Measurements from ENCODE around the gene DOK1. TPM values are rescaled to one million over a fixed set of nuclear protein-coding genes. Genes with fewer than 3 reads are reported as not detected.
A peak's percentile ranks its signal among the peaks of the same experiment; 100 is the strongest.
"Not testable (repeated sequence)": the region's sequence is repeated elsewhere in the genome, so short reads cannot be mapped to it uniquely, and the experiment has no call there.

Gene DOK1
- total RNA-seq, 1 experiment from 2014 or later = 4.7 TPM

DNA sequence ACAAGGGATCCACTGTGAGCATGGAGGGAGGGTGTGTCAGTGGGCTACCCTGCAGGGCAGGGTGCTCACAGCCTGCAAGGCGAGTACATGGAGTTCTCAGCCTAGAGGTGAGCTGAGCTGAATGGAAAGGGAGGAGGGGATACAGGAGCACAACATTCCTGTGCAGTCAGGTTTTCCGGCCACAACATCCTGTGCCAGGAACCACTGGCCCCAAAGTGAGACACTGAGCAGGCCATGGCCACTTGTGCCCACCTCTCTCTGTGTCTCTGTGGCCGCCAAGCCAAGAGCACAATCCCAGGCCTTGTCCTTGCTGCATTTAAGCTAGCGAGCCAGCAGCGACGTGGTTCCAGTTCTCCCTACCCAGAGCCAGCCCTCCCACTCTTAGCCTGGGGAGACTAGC is 6.1 kb downstream of the DOK1 start:
- Histone ChIP-seq H3K4me3 (ENCODE audit: low read length) (no peak overlapping the region), H3K27ac (ENCODE audit: low read length) (no peak overlapping the region), H3K9ac (ENCODE audit: low read length) (no peak overlapping the region), H3K4me2 (ENCODE audit: low read length) (peak overlapping the region; percentile 6; the same call in 1 of the 2 replicates), H3K4me1 (ENCODE audit: insufficient read depth, low read length) (peaks cover 9% of the 10 kb centered on the region), H2AFZ (ENCODE audit: low read length) (peak overlapping the region; percentile 48; the same call in 1 of the 2 replicates), H3K79me2 (ENCODE audit: low read length) (no peaks in the 10 kb centered on the region), H3K9me3 (ENCODE audit: low read length) (no peaks in the 10 kb centered on the region), H3K36me3 (ENCODE audit: low read depth, low read length) (no peaks in the 10 kb centered on the region), H3K27me3 (ENCODE audit: low read length) (no peaks in the 10 kb centered on the region), H3F3A (ENCODE audit: low read length, unreplicated experiment) (no peaks in the 10 kb centered on the region), H4K20me1 (ENCODE audit: low read length) (no peaks in the 10 kb centered on the region), H3K9me2 (replicated peaks; ENCODE audit: low read length) (no peaks in the 10 kb centered on the region)
- CTCF ChIA-PET = no interaction called here
- BruUV-seq (replicated peaks) = no TSS peak
- intact Hi-C loops (cut with micrococcal nuclease) = no loop called here
- TF ChIP-seq CTCF (conservative IDR thresholded peaks at IDR 0.05; ENCODE audit: low read depth, low read length) = no peak
- no peak for TF ChIP-seq EZH2phosphoT487 (IDR thresholded peaks at IDR 0.05; ENCODE audit: borderline replicate concordance, low read length)
- TF ChIP-seq EZH2 (IDR thresholded peaks at IDR 0.05; ENCODE audit: low read length, unreplicated experiment) = no peak
- DNase-seq (peak; percentile 63), ATAC-seq (peak; percentile 64)
- POLR2A ChIA-PET (ENCODE audit: unreplicated experiment) = no interaction called here

- H3K4me1 ChIP-seq (ENCODE audit: insufficient read depth, low read length); H3F3A ChIP-seq (ENCODE audit: low read length, unreplicated experiment); intact Hi-C loops (cut with micrococcal nuclease); H3K4me2 ChIP-seq (ENCODE audit: low read length); H3K4me3 ChIP-seq (ENCODE audit: low read length); H3K27me3 ChIP-seq (ENCODE audit: low read length); H3K9ac ChIP-seq (ENCODE audit: low read length); H3K9me2 ChIP-seq (replicated peaks; ENCODE audit: low read length); POLR2A ChIA-PET (ENCODE audit: unreplicated experiment); H3K79me2 ChIP-seq (ENCODE audit: low read length); H4K20me1 ChIP-seq (ENCODE audit: low read length); DNase-seq; CTCF ChIA-PET; BruUV-seq (replicated peaks); H3K9me3 ChIP-seq (ENCODE audit: low read length); H3K27ac ChIP-seq (ENCODE audit: low read length); ATAC-seq; H3K36me3 ChIP-seq (ENCODE audit: low read depth, low read length): not testable (repeated sequence)
- H2AFZ ChIP-seq (ENCODE audit: low read length) = peak overlapping the region; percentile 48; the same call in 1 of the 2 replicates
Measured at GRCh38 chr2:74561022-74561421, 6.5 kb downstream of the DOK1 start.

DNA sequence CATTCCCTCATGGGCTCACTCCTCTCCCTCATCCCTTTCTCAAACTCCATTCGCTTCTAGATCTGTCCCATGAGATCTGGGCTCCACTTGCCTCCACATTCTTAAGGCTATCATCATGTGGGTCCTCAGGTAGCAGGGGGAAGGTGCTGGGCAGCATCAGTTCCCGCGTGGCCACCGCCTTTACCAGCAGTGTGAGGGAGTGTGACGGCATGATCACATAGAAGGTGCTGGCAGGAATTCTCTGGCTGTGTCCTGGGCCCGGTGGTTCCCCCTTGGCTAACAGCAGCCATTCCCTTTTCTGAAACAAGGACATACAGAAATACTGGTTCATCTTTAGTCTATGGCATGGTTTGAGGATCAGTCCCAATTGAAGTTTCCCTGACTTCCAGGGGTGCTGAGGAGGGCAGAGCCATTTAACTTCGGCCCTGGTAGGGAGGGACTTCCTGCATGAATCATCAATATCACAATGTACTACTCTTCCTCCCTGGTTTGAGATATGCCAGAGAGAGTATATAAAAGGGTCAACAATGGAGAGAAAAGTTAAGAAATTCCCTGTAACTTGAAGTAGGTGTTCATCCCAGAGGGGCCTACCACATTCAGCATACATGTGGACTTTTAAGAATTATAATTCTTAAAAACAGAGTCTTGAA is 7.7 kb downstream of the DOK1 start:
- Histone ChIP-seq H3K27me3 (ENCODE audit: low read length) (no peaks in the 10 kb centered on the region), H3K4me1 (ENCODE audit: insufficient read depth, low read length) (peaks cover 13% of the 10 kb centered on the region), H3K79me2 (ENCODE audit: low read length) (no peaks in the 10 kb centered on the region), H3K9me3 (ENCODE audit: low read length) (no peaks in the 10 kb centered on the region), H4K20me1 (ENCODE audit: low read length) (no peaks in the 10 kb centered on the region), H2AFZ (ENCODE audit: low read length) (0 out of 2 replicates have a peak overlapping the region, but pooled peaks have one; percentile 11), H3K36me3 (ENCODE audit: low read depth, low read length) (no peaks in the 10 kb centered on the region), H3F3A (ENCODE audit: low read length, unreplicated experiment) (no peaks in the 10 kb centered on the region), H3K4me2 (ENCODE audit: low read length) (no peak overlapping the region), H3K9ac (ENCODE audit: low read length) (no peak overlapping the region), H3K9me2 (replicated peaks; ENCODE audit: low read length) (no peaks in the 10 kb centered on the region), H3K27ac (ENCODE audit: low read length) (no peak overlapping the region), H3K4me3 (ENCODE audit: low read length) (no peak overlapping the region)
- BruUV-seq (replicated peaks) = no TSS peak
- DNase-seq (no peak), ATAC-seq (no peak)
- ChIA-PET POLR2A (ENCODE audit: unreplicated experiment) (no interaction called here), CTCF (no interaction called here)
- intact Hi-C loops (cut with micrococcal nuclease) = no loop called here
- no peak for TF ChIP-seq EZH2 (IDR thresholded peaks at IDR 0.05; ENCODE audit: low read length, unreplicated experiment)
- no peak for TF ChIP-seq EZH2phosphoT487 (IDR thresholded peaks at IDR 0.05; ENCODE audit: borderline replicate concordance, low read length)
- TF ChIP-seq CTCF (conservative IDR thresholded peaks at IDR 0.05; ENCODE audit: low read depth, low read length) = no peak
